ENCODE measurements around the gene UBAP2.

Gene UBAP2

GRCh38 chr9:34096751-34097150 is 48.1 kb upstream of the UBAP2 start:
- no peaks in the 10 kb centered on the region for H3K79me2 ChIP-seq (ENCODE audit: insufficient read depth, low read length)
- H3K9ac ChIP-seq (ENCODE audit: low read length): 0 out of 2 replicates have a peak overlapping the region, but pooled peaks have one; percentile 28
- H3K27ac ChIP-seq (ENCODE audit: low read depth, low read length): peak overlapping the region; percentile 86
- peaks cover 9% of the 10 kb centered on the region; the same call in 1 of the 2 replicates for H3K36me3 ChIP-seq (ENCODE audit: low read length)
- no peaks in the 10 kb centered on the region for H3K27me3 ChIP-seq (ENCODE audit: low read length)
- H3K4me2 ChIP-seq (ENCODE audit: low read depth, low read length, poor library complexity, severe bottlenecking): no peak overlapping the region
- peaks cover 12% of the 10 kb centered on the region for H3F3A ChIP-seq (ENCODE audit: insufficient read depth)
- H2AFZ ChIP-seq (ENCODE audit: low read depth, low read length, severe bottlenecking): no peak overlapping the region
- H3K9me3 ChIP-seq (ENCODE audit: insufficient read depth, low read length): no peaks in the 10 kb centered on the region
- no peak for TF ChIP-seq EZH2phosphoT487 (conservative IDR thresholded peaks at IDR 0.05; ENCODE audit: low read length)
- TF ChIP-seq CTCF (IDR thresholded peaks at IDR 0.05; ENCODE audit: insufficient read depth, low read length, poor library complexity, severe bottlenecking): no peak
- H3K9me2 ChIP-seq (replicated peaks; ENCODE audit: insufficient read depth, low read length): no peaks in the 10 kb centered on the region
- H3K4me3 ChIP-seq (ENCODE audit: insufficient read depth, low read length, poor library complexity, severe bottlenecking): no peak overlapping the region
- H4K20me1 ChIP-seq (ENCODE audit: low read depth, low read length): no peaks in the 10 kb centered on the region

GRCh38 chr9:34093578-34093977 is 44.9 kb upstream of the UBAP2 start:
- no peak overlapping the region for H3K4me2 ChIP-seq (ENCODE audit: low read depth, low read length, poor library complexity, severe bottlenecking)
- H3K4me3 ChIP-seq (ENCODE audit: insufficient read depth, low read length, poor library complexity, severe bottlenecking): no peak overlapping the region
- H4K20me1 ChIP-seq (ENCODE audit: low read depth, low read length): no peaks in the 10 kb centered on the region
- H3K36me3 ChIP-seq (ENCODE audit: low read length): peaks cover 11% of the 10 kb centered on the region; the same call in 1 of the 2 replicates
- peaks cover 7% of the 10 kb centered on the region for H3F3A ChIP-seq (ENCODE audit: insufficient read depth)
- TF ChIP-seq EZH2phosphoT487 (conservative IDR thresholded peaks at IDR 0.05; ENCODE audit: low read length): no peak
- no peak for TF ChIP-seq CTCF (IDR thresholded peaks at IDR 0.05; ENCODE audit: insufficient read depth, low read length, poor library complexity, severe bottlenecking)
- no peaks in the 10 kb centered on the region for H3K9me3 ChIP-seq (ENCODE audit: insufficient read depth, low read length)
- no peaks in the 10 kb centered on the region for H3K27me3 ChIP-seq (ENCODE audit: low read length)
- H3K79me2 ChIP-seq (ENCODE audit: insufficient read depth, low read length): no peaks in the 10 kb centered on the region
- H3K9ac ChIP-seq (ENCODE audit: low read length): no peak overlapping the region
- H3K9me2 ChIP-seq (replicated peaks; ENCODE audit: insufficient read depth, low read length): no peaks in the 10 kb centered on the region
- no peak overlapping the region for H2AFZ ChIP-seq (ENCODE audit: low read depth, low read length, severe bottlenecking)
- H3K27ac ChIP-seq (ENCODE audit: low read depth, low read length): no peak overlapping the region

- H3K79me2 ChIP-seq (ENCODE audit: insufficient read depth, low read length): no peaks in the 10 kb centered on the region
- H3K27me3 ChIP-seq (ENCODE audit: low read length): no peaks in the 10 kb centered on the region
- H3K36me3 ChIP-seq (ENCODE audit: low read length): peaks cover 20% of the 10 kb centered on the region
- peaks cover 6% of the 10 kb centered on the region; the same call in 1 of the 2 replicates for H3F3A ChIP-seq (ENCODE audit: insufficient read depth)
- no peak overlapping the region for H3K27ac ChIP-seq (ENCODE audit: low read depth, low read length)
- H4K20me1 ChIP-seq (ENCODE audit: low read depth, low read length): no peaks in the 10 kb centered on the region
- no peak overlapping the region for H2AFZ ChIP-seq (ENCODE audit: low read depth, low read length, severe bottlenecking)
- TF ChIP-seq CTCF (IDR thresholded peaks at IDR 0.05; ENCODE audit: insufficient read depth, low read length, poor library complexity, severe bottlenecking) (no peak), EZH2phosphoT487 (conservative IDR thresholded peaks at IDR 0.05; ENCODE audit: low read length) (no peak)
- no peaks in the 10 kb centered on the region for H3K9me3 ChIP-seq (ENCODE audit: insufficient read depth, low read length)
- no peak overlapping the region for H3K4me2 ChIP-seq (ENCODE audit: low read depth, low read length, poor library complexity, severe bottlenecking)
- no peaks in the 10 kb centered on the region for H3K9me2 ChIP-seq (replicated peaks; ENCODE audit: insufficient read depth, low read length)
- no peak overlapping the region for H3K9ac ChIP-seq (ENCODE audit: low read length)
- H3K4me3 ChIP-seq (ENCODE audit: insufficient read depth, low read length, poor library complexity, severe bottlenecking): no peak overlapping the region
Measured at GRCh38 chr9:34089311-34089710, 40.6 kb upstream of the UBAP2 start.
